Astrocyte (in vitro differentiated cells and primary cell): Measurements from ENCODE around the gene ADM. TPM values are rescaled to one million over a fixed set of nuclear protein-coding genes. Genes with fewer than 3 reads are reported as not detected.

Experiments
- DNase-seq: peaks from one replicate; pipeline ENCODE4 v3.0.0-alpha.2; 2010; ENCODE audit warnings: low read depth
- FAIRE-seq: peaks from 2 replicates; lab custom pipeline; 2011; peaks lifted over from hg19 to GRCh38; lab: Jason Lieb, UNC
- H2AFZ ChIP-seq: 2 replicates; pipeline ENCODE4 v1.6.0; 2012; ENCODE audit warnings: low read depth, low read length, inconsistent platforms
- H3K27ac ChIP-seq: 2 replicates; pipeline ENCODE4 v1.5.1; 2011; ENCODE audit warnings: low read depth, low read length, inconsistent platforms
- H3K27me3 ChIP-seq: 2 replicates; pipeline ENCODE4 v1.6.0; 2011; ENCODE audit warnings: low read length, inconsistent platforms; ENCODE audit not compliant: insufficient read depth
- H3K36me3 ChIP-seq: 2 replicates; pipeline ENCODE4 v1.5.1; 2011; ENCODE audit warnings: low read length, inconsistent platforms; ENCODE audit not compliant: insufficient read depth
- H3K4me1 ChIP-seq: 2 replicates; pipeline ENCODE4 v1.5.1; 2011; ENCODE audit warnings: low read length, inconsistent platforms; ENCODE audit not compliant: insufficient read depth
- H3K4me2 ChIP-seq: 2 replicates; pipeline ENCODE4 v1.6.0; 2012; ENCODE audit warnings: low read length, inconsistent platforms
- H3K4me3 ChIP-seq: 2 replicates; pipeline ENCODE4 v1.5.1; 2011; ENCODE audit warnings: low read depth, mild to moderate bottlenecking, low read length, inconsistent platforms; ENCODE audit not compliant: insufficient read depth
- H3K79me2 ChIP-seq: 2 replicates; pipeline ENCODE4 v1.6.0; 2012; ENCODE audit warnings: mild to moderate bottlenecking, low read length, inconsistent platforms; ENCODE audit not compliant: insufficient read depth
- H3K9ac ChIP-seq: 2 replicates; pipeline ENCODE4 v1.6.0; 2012; ENCODE audit warnings: mild to moderate bottlenecking, low read length, inconsistent platforms
- H3K9me3 ChIP-seq: 2 replicates; pipeline ENCODE4 v1.5.1; 2012; ENCODE audit warnings: low read depth, mild to moderate bottlenecking, low read length, inconsistent platforms; ENCODE audit not compliant: insufficient read depth
- H4K20me1 ChIP-seq: 2 replicates; pipeline ENCODE4 v1.6.0; 2012; ENCODE audit warnings: low read length, inconsistent platforms; ENCODE audit not compliant: insufficient read depth
- H3K27ac Mint-ChIP-seq: one replicate; pipeline ENCODE4 v1.8.0; 2021; ENCODE audit warnings: mild to moderate bottlenecking, mixed read lengths; ENCODE audit not compliant: unreplicated experiment
- H3K27me3 Mint-ChIP-seq: one replicate; pipeline ENCODE4 v1.8.0; 2021; ENCODE audit warnings: low read depth, mixed read lengths; ENCODE audit not compliant: unreplicated experiment
- H3K36me3 Mint-ChIP-seq: one replicate; pipeline ENCODE4 v1.8.0; 2021; ENCODE audit warnings: low read depth, mixed read lengths; ENCODE audit not compliant: unreplicated experiment
- H3K4me1 Mint-ChIP-seq: one replicate; pipeline ENCODE4 v1.8.0; 2021; ENCODE audit warnings: low read depth, mixed read lengths; ENCODE audit not compliant: unreplicated experiment
- H3K4me3 Mint-ChIP-seq: one replicate; pipeline ENCODE4 v1.8.0; 2021; ENCODE audit warnings: mild to moderate bottlenecking, moderate library complexity, mixed read lengths; ENCODE audit not compliant: unreplicated experiment
- H3K9me3 Mint-ChIP-seq: one replicate; pipeline ENCODE4 v1.8.0; 2021; ENCODE audit warnings: mild to moderate bottlenecking, mixed read lengths; ENCODE audit not compliant: unreplicated experiment
- EZH2 ChIP-seq: IDR thresholded peaks from 2 replicates; pipeline ENCODE4 v1.6.1; 2012; ENCODE audit warnings: mild to moderate bottlenecking, low read length, inconsistent platforms; ENCODE audit not compliant: insufficient read depth
- total RNA-seq: library from RNA; stranded (reverse); gene quantifications from 2 replicates; pipeline ENCODE4 v1.2.1, GENCODE V29; 2021
- TF ChIP-seq, protein P1 (sequence below): IDR thresholded peaks from 2 replicates; pipeline ENCODE4 v1.5.1; 2011; ENCODE audit warnings: low read depth, mild to moderate bottlenecking, inconsistent platforms, low read length, moderate library complexity; ENCODE audit not compliant: insufficient read depth

ADM gene
- total RNA-seq, 1 donor from 2014 or later = 78.7 TPM

DNA sequence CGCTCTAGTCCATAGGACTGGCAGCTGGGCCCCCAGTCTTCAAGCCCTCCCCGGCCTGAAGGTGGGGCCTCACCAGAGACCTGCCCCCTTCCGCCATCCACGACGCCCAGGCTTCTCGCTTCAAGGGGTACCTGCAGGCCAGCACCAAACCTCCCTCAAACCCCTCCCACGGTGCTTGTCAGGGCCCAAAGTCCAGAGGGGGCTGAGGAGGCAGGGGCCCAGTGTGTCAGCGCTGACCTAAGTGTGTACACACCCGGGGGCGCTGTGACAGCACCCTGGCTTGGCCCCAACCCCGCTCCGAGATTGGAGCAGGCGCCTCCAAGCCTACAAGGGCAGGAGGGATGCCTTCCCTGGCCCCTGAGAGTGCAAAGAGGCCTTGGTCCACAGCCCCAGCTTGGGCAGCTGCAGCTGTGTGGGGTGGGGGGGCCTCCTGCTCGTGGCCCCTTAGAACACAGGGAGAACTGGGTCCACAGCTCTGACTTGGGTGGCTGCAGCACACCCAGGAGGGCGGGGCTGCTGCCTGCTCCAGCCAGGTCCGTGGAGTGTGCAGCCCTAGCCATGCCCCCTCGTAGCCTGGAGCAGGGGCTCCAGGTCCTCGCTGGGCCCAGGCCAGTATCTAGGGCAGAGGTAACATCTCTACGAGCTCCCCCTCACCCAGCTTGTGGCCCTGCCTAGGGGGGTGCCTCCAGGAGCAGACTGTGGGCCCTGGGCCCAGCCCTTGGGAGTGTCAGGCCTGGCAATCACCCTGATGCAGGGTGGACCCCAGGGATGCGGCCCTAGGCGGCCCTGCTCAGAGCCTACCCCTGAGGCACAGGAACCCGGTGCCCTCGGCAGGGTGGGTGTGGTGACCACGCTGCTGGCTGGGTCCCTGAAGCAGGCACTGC lies 15.8 kb upstream of the ADM start:
- TF ChIP-seq, protein P1, sequence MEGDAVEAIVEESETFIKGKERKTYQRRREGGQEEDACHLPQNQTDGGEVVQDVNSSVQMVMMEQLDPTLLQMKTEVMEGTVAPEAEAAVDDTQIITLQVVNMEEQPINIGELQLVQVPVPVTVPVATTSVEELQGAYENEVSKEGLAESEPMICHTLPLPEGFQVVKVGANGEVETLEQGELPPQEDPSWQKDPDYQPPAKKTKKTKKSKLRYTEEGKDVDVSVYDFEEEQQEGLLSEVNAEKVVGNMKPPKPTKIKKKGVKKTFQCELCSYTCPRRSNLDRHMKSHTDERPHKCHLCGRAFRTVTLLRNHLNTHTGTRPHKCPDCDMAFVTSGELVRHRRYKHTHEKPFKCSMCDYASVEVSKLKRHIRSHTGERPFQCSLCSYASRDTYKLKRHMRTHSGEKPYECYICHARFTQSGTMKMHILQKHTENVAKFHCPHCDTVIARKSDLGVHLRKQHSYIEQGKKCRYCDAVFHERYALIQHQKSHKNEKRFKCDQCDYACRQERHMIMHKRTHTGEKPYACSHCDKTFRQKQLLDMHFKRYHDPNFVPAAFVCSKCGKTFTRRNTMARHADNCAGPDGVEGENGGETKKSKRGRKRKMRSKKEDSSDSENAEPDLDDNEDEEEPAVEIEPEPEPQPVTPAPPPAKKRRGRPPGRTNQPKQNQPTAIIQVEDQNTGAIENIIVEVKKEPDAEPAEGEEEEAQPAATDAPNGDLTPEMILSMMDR = no peak
- TF ChIP-seq EZH2 = no peak

DNA sequence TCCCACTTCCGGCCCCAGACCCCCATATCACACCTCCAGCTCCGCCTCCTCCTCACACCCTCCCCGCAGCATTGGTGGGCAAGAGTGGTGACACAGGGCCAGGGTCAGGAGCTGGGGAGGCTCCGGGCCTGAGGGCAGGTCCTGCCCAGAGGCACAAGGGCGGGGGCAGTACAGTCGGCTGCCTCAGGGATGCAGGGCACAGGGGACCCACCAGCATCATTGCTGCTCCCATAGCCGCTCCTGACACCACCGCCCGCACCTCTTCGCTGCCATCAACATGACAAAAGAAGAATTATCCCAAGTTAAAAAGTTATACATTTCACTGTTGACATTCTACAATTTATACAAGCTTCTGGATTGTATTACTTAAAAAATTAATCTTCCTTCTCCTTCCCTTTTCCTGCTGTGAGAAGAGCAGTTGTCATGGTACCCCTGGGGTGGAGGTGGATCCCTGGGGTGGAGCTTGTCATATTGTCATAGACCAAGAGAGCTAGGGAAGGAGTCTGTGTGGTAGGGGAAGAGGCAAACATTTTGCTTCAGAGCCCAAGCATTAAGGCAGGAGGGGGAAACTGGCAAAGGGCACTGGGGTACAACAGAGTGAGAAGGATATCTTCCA lies 15.0 kb upstream of the ADM start:
- Histone ChIP-seq H3K4me2 (no peak overlapping the region), H3K36me3 (no peaks in the 10 kb centered on the region), H3K27ac (no peak overlapping the region), H3K4me3 (no peak overlapping the region), H3K9me3 (no peaks in the 10 kb centered on the region), H3K9ac (no peak overlapping the region), H4K20me1 (peaks cover 44% of the 10 kb centered on the region), H2AFZ (no peak overlapping the region), H3K79me2 (peaks cover 76% of the 10 kb centered on the region), H3K27me3 (no peaks in the 10 kb centered on the region), H3K4me1 (peaks cover 13% of the 10 kb centered on the region)
- no peaks in the 10 kb centered on the region for H3K9me3 Mint-ChIP-seq
- no peak overlapping the region for H3K27ac Mint-ChIP-seq
- FAIRE-seq (no peak), DNase-seq (no peak)
- no peak for TF ChIP-seq EZH2
- peaks cover 5% of the 10 kb centered on the region for H3K36me3 Mint-ChIP-seq
- no peak overlapping the region for H3K4me3 Mint-ChIP-seq
- peaks cover 19% of the 10 kb centered on the region for H3K4me1 Mint-ChIP-seq
- no peaks in the 10 kb centered on the region for H3K27me3 Mint-ChIP-seq

More for the DNA sequence above, 15.8 kb upstream of the ADM start:
- FAIRE-seq = no peak
- Histone ChIP-seq H3K4me3 (no peak overlapping the region), H3K36me3 (no peaks in the 10 kb centered on the region), H3K9ac (no peak overlapping the region), H2AFZ (no peak overlapping the region), H3K27ac (no peak overlapping the region), H3K4me2 (no peak overlapping the region), H3K79me2 (peaks cover 81% of the 10 kb centered on the region), H3K4me1 (peaks cover 6% of the 10 kb centered on the region), H3K27me3 (no peaks in the 10 kb centered on the region), H3K9me3 (no peaks in the 10 kb centered on the region), H4K20me1 (peaks cover 49% of the 10 kb centered on the region)
- H3K36me3 Mint-ChIP-seq = peaks cover 5% of the 10 kb centered on the region
- no peak overlapping the region for H3K27ac Mint-ChIP-seq
- H3K27me3 Mint-ChIP-seq = no peaks in the 10 kb centered on the region
- no peak overlapping the region for H3K4me3 Mint-ChIP-seq
- H3K9me3 Mint-ChIP-seq = no peaks in the 10 kb centered on the region
- peaks cover 18% of the 10 kb centered on the region for H3K4me1 Mint-ChIP-seq
- DNase-seq = no peak

DNA sequence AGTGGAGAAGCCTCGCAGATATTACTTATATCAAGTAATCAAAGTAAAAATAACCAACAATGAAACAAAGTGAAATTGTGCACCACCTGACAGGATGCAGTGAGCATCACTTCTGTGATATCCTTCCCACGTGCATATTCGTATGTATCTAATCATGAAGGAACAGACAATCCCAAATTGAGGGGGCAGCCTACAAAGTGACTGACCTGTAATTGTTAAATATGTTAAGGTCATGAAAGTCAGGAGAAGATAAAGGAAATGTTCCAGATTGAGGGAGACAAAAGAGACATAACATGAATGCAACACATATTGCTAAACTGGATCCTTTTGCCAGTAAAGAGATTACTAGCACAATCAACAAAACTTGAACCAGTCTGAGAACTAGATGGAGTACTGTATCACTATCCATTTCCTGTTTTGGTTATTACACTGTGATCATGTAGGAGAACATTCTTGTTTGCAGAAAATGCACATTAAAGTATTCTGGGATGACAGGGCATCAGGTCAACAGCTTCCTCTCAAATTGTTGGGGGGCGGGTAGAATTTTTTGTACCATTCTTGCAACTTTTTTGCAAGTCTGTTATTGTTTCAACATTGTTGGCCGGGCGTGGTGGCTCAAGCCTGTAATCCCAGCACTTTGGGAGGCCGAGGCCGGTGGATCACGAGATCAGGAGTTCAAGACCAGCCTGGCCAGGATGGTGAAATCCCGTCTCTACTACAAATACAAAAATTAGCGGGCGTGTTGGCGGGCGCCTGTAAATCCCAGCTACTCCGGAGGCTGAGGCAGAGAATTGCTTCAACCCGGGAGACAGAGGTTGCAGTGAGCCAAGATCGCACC lies 12.9 kb upstream of the ADM start:
- no peak for FAIRE-seq
- H3K4me2 ChIP-seq = no peak overlapping the region

More for the DNA sequence above, 12.9 kb upstream of the ADM start:
- no peaks in the 10 kb centered on the region for H3K9me3 Mint-ChIP-seq
- Histone ChIP-seq H3K4me3 (no peak overlapping the region), H2AFZ (no peak overlapping the region), H3K4me1 (peaks cover 15% of the 10 kb centered on the region), H3K27ac (no peak overlapping the region), H3K79me2 (peaks cover 56% of the 10 kb centered on the region), H3K9me3 (no peaks in the 10 kb centered on the region), H3K36me3 (no peaks in the 10 kb centered on the region), H4K20me1 (peaks cover 29% of the 10 kb centered on the region), H3K9ac (no peak overlapping the region), H3K27me3 (peaks cover 5% of the 10 kb centered on the region)
- peaks cover 2% of the 10 kb centered on the region for H3K36me3 Mint-ChIP-seq
- peak overlapping the region; percentile 73 for H3K4me3 Mint-ChIP-seq
- H3K4me1 Mint-ChIP-seq = peaks cover 29% of the 10 kb centered on the region
- no peak for DNase-seq
- no peak for TF ChIP-seq EZH2
- TF ChIP-seq, protein P1 = no peak
- H3K27me3 Mint-ChIP-seq = no peaks in the 10 kb centered on the region
- no peak overlapping the region for H3K27ac Mint-ChIP-seq
